ENCODE results near the gene UBAC1.
A peak's percentile ranks its signal among the peaks of the same experiment; 100 is the strongest.
"Not testable (repeated sequence)": the region's sequence is repeated elsewhere in the genome, so short reads cannot be mapped to it uniquely, and the experiment has no call there.

UBAC1 gene

DNA sequence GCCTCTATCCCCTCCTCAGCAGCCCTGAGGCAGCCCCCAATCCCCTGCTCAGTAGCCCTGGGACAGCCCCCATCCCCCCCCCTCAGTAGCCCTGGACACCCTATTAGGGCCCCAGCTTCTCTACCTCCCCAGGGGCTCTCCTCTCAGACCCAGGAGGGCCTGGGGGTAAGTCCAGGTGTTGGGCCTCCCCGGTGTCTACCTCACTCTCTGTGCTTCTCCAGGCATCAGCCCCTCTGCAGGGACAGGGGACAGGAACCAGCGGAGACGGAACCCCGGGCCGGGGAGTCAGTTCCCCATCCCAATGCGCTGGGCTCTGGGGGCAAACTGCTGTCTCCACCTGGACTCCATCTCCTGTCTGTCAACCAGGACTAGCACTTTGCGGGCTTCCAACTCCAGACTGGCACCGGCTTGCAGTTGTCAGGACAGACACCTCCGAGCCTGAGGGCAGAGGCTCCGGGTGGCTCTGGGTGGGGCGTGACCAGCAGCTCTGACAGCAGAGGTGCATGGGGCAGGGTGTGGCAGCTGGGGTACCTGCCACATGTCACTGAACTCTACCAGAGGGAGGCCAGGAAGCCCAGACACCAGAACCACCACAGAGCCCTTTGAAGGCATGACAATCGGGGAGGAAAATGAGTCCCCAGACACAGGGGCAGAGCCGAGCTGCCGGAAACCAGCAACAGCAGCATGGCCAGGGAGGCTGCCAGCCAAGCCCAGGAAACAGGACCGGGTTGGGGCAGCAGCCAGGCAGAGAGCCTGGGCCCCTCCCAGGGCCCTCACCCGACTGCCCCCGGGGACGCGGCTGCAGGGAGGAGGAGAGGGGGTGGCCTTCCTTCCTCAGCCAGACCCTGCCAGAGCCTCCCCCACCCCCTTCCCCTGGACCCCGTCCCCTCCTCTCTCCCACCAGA, 17.7 kb upstream of the UBAC1 start:
- no peak for DNase-seq (ENCODE audit: low read depth in 2 of 3, low spot score in 1 of 3)

DNA sequence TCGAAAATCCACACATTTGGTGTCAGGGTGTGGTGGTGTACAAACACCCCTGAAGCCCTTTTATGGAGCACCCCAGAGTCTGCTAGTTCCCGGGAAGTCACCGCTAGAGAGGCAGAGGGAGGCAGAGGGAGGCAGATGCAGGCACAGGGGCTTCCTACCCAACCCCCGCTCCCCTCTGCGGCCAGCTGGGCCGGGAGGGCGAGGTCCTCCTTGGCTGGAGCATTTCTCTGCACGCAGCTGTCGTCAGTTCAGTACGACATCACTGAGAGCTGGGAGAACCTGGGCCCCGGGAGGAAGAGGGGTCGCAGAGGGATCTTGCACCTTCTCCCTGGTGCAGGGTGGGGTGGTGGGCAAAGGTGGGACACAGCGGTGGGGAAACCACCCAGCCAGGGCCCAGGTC, 15.8 kb upstream of the UBAC1 start:
- DNase-seq (ENCODE audit: low read depth in 2 of 3, low spot score in 1 of 3), result no peak

DNA sequence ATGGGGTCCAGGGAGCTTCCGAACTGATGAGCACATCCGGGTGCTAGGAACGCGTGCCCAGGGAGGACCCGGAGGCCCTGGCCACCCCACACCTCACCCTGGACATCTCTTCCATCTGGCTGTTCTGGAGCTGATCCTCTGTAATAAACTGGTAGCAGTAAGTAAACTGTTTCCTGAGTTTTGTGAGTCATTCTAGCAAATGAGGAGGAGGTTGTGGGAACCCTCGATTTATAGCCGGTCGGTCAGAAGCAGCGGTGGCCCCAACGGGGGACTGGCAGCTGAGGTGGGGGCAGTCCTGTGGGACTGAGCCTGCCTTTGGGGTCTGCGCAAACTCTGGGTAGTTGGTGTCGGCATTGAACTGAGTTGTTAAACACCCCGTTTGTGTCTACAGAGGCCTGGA, 15.4 kb upstream of the UBAC1 start:
- no peak for DNase-seq (ENCODE audit: low read depth in 2 of 3, low spot score in 1 of 3)

DNA sequence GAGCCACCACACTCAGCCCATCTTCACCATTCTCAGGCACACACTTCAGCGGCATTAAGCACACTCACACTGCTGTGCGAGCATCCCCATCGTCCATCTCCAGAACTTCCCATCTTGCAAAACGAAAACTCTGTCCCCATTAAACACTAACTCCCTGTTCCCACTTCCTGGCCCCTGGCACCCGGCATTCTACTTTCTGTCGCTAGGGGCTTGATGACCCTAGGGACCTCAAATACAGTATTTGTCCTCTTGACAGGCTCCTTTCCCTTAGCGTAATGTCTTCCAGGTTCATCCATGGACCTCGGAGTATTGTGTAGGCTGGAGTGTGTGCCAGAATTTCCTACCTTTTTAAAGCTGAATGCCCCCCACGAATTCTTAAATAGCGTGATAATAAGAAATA, 14.7 kb upstream of the UBAC1 start:
- no peak for DNase-seq (ENCODE audit: low read depth in 2 of 3, low spot score in 1 of 3)

DNA sequence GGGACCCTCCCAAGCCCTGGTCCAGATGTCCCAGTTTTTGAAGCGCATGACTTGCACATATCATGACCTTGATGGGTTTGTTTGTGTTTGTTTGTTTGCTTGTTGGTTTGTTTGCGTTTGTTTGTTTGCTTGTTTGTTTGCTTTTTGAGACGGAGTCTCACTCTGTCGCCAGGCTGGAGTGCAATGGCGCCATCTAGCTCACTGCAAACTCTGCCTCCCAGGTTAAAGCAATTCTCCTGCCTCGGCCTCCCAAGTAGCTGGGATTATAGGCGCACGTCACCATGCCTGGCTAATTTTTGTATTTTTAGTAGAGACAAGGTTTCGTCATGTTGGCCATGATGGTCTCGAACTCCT, 13.0 kb upstream of the UBAC1 start:
- no peak for DNase-seq (ENCODE audit: low read depth in 2 of 3, low spot score in 1 of 3)

DNA sequence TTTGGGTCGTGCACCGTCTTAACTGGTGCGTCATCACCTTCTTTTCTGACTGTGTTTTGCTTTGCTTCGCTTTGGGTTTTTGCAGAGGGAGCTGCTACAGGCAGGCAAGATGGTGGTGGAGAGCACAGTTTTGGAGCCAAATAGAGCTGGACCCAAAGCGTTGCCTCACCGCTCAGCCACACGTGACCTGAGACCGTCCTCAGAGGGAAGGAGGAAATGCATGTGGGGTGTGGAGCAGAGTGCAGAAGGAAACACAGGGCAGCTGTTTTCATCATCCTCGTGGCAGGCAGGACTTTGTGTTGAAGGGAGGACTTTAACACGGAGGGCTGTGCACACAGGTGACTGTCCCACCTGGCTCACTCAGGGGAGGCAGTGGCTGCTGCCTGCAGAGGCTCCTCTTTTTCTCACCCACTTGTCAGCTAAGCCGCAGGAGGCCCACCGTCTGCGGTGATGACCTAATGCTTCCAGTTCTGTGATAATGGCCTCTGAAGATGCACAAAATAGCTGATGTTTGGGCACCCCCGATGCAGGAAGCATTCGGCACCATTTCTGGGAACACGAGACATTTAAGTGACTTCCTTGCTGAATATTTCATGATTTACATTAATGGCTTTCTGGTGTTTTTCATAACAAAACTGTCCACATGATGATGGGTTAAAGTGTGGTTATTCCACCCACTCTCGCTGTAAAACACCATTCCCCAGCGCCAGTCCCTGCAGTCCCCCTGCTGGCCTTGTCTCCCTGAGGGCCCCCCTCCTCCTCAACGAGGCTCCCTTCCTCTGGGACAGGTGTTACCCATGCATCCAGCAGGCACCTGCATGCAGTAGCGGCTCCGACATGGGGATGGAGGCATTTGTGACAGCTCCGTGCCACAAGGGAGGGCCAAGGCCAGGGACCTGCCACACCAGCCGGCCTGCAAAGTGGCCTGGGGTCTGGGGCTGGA, 12.4 kb upstream of the UBAC1 start:
- DNase-seq (ENCODE audit: low read depth in 2 of 3, low spot score in 1 of 3), result no peak

DNA sequence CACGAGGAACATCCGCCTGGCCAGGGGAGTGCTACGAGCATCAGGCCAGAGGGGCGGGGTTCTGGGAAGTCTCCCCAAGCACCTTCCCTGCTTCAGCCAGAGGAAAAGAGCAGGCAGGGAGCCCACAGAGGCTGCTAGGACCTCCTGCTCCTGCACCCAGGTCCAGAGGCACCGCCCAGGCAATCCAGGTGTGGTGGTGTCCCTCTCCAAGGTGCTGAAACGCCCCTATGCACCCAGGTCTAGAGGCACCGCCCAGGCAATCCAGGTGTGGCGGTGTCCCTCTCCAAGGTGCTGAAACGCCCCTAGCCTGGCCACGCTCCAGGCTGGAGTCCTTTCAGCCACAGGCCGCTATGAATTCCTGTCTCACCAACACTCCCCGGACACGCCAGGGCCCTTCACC, 10.7 kb upstream of the UBAC1 start:
- DNase-seq (ENCODE audit: low read depth in 2 of 3, low spot score in 1 of 3), result peak in 2 of 3 donors; percentile 6 to 36

DNA sequence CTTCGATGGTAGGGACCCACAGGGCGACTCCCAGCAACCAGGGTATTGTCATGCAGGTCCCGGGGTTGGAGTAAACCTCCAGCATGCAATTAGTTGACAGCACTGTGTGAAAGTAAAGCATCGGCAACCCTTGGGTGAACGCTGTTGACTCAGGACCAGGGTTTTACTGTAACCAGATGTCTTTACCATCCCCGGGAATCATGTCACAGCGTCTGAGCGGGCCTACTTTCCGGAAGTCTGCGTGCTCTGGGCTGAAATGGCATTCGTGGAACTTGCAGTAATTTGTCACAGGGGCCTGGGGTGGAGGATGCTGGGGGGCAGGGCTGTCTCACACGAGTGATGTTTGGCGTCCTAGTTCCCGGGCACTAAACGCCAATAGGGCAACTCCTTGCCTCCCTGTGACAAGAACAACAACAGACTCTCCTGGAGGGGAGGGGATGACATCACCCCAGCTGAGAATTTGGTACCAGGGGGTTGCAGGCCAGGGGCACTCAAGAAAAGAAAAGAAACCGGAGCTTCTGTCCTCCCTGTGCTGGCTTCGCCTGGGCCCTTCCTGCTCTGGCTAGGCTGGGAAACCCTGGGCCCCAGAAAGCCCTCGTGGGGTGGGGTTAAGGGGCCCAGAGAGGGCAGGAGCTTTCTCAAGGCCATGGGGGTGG, 10.1 kb upstream of the UBAC1 start:
- no peak for DNase-seq (ENCODE audit: low read depth in 2 of 3, low spot score in 1 of 3)

DNA sequence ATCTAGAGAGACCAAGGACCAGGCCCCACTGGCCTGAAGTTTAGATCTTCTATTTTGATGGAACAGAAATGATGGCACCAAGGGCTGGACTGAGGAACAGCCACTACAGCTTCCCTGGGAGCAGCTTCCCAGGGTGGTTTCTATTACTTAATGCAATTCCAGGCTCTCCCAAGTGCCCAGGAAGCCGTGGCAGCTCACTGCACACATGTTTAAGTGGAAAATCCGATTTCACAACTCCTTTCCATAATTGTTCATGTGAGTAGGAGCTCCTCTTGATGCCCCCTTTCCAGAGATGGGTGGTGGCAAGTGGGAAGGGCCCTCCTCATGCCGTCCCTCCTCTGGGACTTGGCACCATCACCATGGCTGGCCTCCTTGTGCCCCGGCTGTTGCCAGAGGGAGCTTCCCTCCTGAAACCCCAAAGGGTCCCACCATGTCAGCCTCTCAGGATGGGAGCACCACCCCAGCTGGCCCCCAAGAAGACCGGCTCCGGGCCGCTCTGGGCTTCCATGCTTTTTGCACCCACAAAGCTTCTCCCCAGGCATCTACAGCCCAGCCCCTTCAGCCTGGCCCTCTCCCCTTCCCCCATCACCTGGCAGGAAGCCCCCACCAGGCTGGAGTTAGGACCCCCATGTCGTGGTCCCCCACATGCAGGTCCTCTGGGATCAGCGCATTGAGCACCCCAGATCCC, 9.1 kb upstream of the UBAC1 start:
- no peak for DNase-seq (ENCODE audit: low read depth in 2 of 3, low spot score in 1 of 3)

DNA sequence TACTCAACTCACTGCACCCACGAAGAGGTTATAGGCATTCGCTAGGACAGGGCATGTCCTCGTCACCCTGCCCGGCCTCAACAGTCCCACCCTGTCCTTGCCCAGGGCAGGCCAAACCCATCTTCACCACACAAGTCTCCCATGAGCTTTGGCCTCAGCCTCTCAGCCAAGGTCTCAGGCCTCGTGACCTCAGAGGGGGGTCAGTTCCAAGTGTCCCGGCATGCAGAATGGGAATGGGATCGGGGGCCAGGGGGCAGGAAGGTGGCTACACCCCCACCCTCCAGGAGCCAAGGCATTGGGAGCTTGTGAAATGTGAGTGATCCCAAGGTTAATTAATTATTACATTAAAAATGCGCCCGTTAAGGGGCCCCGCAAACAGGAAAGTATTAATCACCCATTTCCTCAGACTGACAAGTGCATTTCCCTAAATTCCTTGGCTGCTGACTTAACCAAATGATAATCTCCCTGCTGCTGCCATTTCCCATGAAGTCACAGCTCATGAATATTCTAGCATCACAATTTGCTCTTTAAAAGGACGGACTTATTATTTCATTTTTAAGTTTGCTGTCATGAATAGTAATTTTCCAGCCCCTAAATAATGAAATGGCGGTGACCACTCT, 8.0 kb upstream of the UBAC1 start:
- no peak for DNase-seq (ENCODE audit: low read depth in 2 of 3, low spot score in 1 of 3)

DNA sequence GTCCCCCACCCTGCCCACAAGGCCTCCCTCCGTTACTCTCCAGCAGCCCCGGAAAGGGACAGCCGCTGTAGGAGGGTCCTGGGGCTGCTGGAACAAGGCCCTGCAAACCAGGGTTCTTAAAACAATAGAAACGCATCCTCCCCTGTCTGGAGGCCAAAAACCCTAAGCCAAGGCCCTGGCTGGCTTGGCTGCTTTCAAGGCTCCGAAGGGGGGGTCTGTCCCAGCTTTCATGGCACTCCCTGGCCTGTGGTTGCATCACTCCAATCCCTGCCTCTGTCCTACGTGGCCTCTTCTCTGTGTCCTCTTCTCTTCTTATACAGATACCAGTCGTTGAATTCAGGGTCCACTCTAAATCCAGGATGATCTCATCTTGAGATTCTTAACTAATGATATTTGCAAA, 7.4 kb upstream of the UBAC1 start:
- DNase-seq (ENCODE audit: low read depth in 2 of 3, low spot score in 1 of 3), result no peak

DNA sequence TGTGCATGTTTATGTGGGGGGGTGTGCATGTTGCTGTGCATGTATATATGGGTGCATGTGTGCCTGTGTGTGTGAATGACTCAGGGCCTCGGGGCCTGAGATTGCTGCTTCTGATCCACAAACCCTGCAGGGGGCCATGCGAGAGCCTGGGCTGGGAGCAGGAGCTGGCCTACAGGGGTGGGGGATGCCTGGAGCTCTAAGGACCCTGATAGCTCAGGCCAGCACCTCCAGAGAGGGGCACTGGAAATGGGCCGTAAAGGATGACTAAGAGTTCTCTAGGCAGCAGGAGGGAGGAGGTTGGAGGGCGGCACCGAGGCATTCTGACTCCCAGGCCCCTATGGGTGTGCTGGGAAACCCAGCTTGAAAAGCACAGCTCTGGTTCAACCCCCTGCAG, 6.9 kb upstream of the UBAC1 start:
- DNase-seq (ENCODE audit: low read depth in 2 of 3, low spot score in 1 of 3), result no peak

DNA sequence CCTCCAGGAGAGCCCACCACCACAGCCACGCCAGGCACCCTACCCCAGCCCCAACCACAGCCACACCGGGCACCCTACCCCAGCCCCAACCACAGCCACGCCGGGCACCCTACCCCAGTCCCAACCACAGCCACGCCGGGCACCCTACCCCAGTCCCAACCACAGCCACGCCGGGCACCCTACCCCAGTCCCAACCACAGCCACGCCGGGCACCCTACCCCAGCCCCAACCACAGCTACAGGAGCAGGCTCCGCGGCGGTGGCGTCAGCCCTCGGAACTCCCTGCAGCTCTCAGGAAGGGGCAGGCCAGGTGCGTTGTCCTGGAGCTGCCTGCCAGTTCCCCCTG, 5.7 kb upstream of the UBAC1 start:
- DNase-seq (ENCODE audit: low read depth in 2 of 3, low spot score in 1 of 3), result not testable (repeated sequence)

DNA sequence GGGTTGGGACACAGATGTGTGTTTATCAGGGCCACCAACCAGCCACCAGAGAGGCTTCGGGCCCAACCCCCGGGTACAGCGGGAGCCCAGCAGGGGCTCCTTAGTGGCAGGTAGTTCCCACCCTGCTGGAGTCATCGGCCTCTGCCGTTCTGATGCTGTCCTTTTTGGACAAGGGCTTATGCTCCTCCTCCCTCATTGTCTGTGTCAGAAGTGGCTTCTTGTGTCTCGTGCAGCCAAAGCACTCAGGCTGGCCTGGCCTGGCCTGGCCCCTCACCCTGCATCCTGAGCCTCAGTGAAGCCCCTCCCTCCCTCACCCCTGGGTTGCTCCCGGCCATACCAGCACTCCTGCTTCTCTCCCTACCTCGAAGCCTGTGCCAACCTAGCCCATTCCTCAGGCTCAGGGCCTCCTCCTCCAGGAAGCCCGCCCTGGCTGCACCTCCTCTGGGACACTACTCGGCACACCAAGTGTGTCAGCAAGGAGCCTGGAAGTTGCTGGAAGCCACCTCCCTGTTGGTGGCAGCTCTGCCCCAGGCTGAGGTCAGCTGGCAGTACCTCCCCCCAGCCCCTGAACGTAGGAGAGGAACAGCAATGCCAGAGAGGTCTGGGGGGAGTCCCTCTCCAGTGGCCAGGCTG, 4.1 kb upstream of the UBAC1 start:
- no peak for DNase-seq (ENCODE audit: low read depth in 2 of 3, low spot score in 1 of 3)

DNA sequence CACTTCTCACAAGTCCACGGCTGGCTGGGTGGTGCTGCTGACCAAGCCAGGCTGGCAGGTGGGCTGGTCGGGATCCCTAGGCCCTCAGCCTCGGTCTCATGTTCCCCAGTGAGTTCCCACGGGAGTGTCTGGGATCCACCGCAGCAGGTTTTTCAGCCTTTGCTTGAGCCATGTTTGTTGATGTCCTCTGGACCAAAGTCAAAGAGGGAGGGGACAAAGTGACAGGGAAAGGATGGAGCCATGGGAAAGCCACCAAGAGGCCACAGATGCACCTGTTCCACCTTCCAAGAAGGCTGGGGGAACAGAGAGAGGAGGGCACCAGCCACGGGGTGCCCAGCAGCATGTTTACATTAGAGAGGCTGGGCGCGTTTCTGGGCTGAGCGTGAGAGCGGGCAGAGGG, 2.8 kb upstream of the UBAC1 start:
- DNase-seq (ENCODE audit: low read depth in 2 of 3, low spot score in 1 of 3), result no peak

DNA sequence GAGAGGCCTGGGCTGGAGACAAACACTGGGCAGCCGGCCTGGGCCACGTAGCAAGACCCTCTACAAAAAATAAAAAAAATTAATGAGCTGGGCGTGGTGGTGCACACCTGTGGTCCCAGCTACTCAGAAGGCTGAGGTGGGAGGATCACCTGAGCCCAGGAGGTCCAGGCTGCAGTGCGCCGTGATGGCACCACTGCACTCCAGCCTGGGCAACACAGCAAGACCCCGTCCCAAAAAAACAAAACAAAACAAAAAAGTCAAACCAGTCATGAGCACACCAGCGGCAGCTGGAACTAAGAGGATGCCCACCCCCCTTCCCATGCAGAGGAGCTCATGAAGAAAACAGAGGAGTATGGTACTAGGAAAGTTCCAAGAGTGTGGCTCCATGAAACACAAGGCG, 2.2 kb upstream of the UBAC1 start:
- no peak for DNase-seq (ENCODE audit: low read depth in 2 of 3, low spot score in 1 of 3)

DNA sequence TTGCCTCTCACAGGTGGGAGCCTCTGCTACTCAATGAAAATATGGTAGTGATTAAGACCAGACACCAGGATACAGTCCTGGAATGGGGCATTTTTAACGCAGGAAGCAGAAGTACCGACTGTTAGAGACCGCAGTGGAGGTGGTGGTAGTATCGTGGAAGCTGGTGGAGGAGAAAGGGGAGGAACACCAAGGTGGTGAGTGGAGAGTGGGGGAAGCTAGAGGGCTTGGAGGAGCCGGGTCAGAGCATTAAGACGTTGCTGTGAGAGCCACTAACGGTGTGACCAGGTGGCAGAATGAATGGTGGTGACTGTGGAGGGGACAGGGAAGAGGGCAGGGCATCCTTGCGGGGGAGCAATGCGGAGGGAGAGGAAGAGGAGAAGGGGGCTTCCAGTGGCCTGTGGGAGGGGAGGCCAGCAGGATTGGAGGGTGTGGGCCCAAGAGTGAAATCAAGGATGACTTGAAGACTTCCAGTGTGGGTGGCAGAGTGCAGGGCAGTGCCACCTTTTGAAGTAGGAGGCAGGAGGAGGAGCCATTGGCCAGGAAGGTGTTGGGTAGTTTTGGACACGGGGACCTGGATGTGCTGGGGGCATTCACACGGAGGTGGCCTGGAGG, 1.6 kb upstream of the UBAC1 start:
- no peak for DNase-seq (ENCODE audit: low read depth in 2 of 3, low spot score in 1 of 3)

DNA sequence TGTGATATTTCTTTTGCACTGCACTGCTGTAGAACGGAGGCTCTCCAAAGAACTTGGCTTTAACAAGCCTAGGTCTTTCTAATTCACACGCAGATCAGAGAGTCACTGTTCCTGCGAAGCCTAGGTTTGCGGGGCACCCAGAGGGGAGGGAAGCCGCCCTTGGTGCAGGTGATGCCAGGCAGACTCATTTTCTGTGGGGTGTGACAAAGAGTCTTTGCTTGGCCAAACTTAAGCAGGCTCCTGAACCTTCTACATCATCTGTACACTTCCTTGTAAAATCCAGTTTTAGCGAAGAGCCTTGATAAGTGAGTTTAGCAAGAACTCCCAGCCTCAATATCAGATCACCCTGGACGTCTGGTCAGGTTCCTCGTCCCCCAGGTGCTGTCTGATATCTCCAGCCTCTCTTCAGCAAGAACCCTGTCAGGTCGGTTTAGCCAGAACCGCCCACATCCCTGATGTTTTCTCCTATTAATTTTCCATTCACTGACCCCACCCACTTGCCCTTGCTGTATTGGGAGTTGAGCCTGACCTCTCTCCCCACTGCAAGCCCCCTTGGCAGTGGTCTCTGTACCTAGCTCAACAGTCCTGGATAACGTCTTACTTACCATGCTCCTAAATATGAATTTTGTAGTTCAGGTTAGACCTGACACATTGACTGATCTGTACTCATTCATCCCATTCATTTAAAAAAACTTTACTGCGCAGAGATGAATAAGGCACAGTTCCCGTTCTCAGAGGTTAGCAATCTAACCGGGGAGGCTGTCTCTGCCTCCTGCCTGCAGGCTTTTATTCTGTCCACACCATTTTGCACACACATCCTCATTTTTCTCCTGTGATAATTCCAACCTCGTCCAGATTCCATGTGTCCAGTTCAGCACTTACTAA, 880 bp upstream of the UBAC1 start:
- DNase-seq (ENCODE audit: low read depth in 2 of 3, low spot score in 1 of 3), result no peak
